ENCODE results near the gene TBC1D30.

DNA sequence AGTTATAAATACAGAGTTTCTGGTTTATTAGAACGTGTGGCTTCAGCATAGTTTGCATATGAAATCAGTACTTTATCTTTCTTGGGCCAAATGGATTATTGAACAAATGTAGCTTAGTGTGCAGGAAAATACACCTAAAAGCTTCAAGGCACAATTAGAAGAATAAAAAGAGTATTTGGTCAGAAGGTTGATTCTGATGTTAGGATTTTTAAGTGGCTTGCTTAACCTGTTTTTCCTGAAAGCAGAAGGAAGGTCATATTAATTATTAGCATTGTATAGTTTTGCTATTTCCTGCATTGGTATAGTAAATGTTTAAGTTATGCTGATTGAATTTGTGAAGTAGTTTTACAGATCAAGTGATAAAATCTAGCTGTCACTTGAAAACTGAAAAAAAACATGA lies 34.3 kb upstream of the TBC1D30 start:
- TF ChIP-seq EZH2phosphoT487 (IDR thresholded peaks at IDR 0.05; ENCODE audit: low read length) (no peak), EZH2 (optimal IDR thresholded peaks at IDR 0.05; ENCODE audit: low read depth, low read length) (no peak)
- TF ChIP-seq, protein P1, sequence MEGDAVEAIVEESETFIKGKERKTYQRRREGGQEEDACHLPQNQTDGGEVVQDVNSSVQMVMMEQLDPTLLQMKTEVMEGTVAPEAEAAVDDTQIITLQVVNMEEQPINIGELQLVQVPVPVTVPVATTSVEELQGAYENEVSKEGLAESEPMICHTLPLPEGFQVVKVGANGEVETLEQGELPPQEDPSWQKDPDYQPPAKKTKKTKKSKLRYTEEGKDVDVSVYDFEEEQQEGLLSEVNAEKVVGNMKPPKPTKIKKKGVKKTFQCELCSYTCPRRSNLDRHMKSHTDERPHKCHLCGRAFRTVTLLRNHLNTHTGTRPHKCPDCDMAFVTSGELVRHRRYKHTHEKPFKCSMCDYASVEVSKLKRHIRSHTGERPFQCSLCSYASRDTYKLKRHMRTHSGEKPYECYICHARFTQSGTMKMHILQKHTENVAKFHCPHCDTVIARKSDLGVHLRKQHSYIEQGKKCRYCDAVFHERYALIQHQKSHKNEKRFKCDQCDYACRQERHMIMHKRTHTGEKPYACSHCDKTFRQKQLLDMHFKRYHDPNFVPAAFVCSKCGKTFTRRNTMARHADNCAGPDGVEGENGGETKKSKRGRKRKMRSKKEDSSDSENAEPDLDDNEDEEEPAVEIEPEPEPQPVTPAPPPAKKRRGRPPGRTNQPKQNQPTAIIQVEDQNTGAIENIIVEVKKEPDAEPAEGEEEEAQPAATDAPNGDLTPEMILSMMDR (IDR thresholded peaks at IDR 0.05; ENCODE audit: low read length) = no peak
